ENCODE data around the gene RFXANK.

- no peak for TF ChIP-seq MAZ (IDR thresholded peaks at IDR 0.05; ENCODE audit: borderline replicate concordance, low read depth, low read length)
- no peak for TF ChIP-seq HDAC2 (IDR thresholded peaks at IDR 0.05)
- TF ChIP-seq, protein P1, sequence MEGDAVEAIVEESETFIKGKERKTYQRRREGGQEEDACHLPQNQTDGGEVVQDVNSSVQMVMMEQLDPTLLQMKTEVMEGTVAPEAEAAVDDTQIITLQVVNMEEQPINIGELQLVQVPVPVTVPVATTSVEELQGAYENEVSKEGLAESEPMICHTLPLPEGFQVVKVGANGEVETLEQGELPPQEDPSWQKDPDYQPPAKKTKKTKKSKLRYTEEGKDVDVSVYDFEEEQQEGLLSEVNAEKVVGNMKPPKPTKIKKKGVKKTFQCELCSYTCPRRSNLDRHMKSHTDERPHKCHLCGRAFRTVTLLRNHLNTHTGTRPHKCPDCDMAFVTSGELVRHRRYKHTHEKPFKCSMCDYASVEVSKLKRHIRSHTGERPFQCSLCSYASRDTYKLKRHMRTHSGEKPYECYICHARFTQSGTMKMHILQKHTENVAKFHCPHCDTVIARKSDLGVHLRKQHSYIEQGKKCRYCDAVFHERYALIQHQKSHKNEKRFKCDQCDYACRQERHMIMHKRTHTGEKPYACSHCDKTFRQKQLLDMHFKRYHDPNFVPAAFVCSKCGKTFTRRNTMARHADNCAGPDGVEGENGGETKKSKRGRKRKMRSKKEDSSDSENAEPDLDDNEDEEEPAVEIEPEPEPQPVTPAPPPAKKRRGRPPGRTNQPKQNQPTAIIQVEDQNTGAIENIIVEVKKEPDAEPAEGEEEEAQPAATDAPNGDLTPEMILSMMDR (IDR thresholded peaks at IDR 0.05): no peak
- TF ChIP-seq PBX3 (IDR thresholded peaks at IDR 0.05): no peak
- TF ChIP-seq MAX (IDR thresholded peaks at IDR 0.05): no peak
- no peak for TF ChIP-seq POLR2AphosphoS2 (conservative IDR thresholded peaks at IDR 0.05; ENCODE audit: low read length)
- no peak for TF ChIP-seq RNF2 (IDR thresholded peaks at IDR 0.05; ENCODE audit: borderline replicate concordance, low read depth)
- no peak for TF ChIP-seq EP300 (IDR thresholded peaks at IDR 0.05)
- no peak for TF ChIP-seq RCOR1 (IDR thresholded peaks at IDR 0.05; ENCODE audit: low read depth, low read length)
Measured at GRCh38 chr19:19230999-19231398, 38.9 kb downstream of the RFXANK start.
